IMR-90 (cell line): Measurements from ENCODE around the gene ATXN10. TPM values are rescaled to one million over a fixed set of nuclear protein-coding genes. Genes with fewer than 3 reads are reported as not detected.
A peak's percentile ranks its signal among the peaks of the same experiment; 100 is the strongest.

Source experiments
- ATAC-seq: fragments of 200-7000 bp; cut with Tn5 transposase; 2 replicates; pipeline ENCODE4 v1.9.1; 2020; ENCODE audit warnings: low read depth, mild to moderate bottlenecking, moderate library complexity
- BruUV-seq: library from RNA; stranded (reverse); fragments of 400-500 nt; replicated peaks from 2 replicates; lab custom pipeline; 2021; lab: Mats Ljungman, UMichigan
- CTCF ChIA-PET: fragments of 300-600 bp; formaldehyde crosslinking; extraction: SDS; loops from one replicate; lab custom pipeline; 2021; ENCODE audit warnings: antibody characterized with exemption; lab: Yijun Ruan, JAX
- POLR2A ChIA-PET: fragments of 300-600 bp; sonication (Branson Sonifier 250); formaldehyde crosslinking; loops from one replicate; lab custom pipeline; 2022; ENCODE audit warnings: antibody characterized with exemption; ENCODE audit not compliant: unreplicated experiment; lab: Charles Lee
- DNase-seq: peaks from one replicate; pipeline ENCODE4 v3.0.0; 2013
- H2AFZ ChIP-seq: replicated peaks from 2 replicates; pipeline ENCODE3; 2013; ENCODE audit warnings: low read length, mild to moderate bottlenecking; ENCODE audit not compliant: poor library complexity
- H2AK5ac ChIP-seq: 2 replicates; pipeline ENCODE4 v1.6.1; 2013; ENCODE audit warnings: low read depth, low read length, inconsistent platforms
- H2AK9ac ChIP-seq: replicated peaks from 2 replicates; pipeline ENCODE3; 2013; ENCODE audit warnings: mild to moderate bottlenecking, low read depth, low read length, moderate library complexity; ENCODE audit not compliant: poor library complexity
- H2BK120ac ChIP-seq: 2 replicates; pipeline ENCODE4 v1.6.1; 2013; ENCODE audit warnings: low read depth, low read length, inconsistent platforms
- H2BK15ac ChIP-seq: 3 replicates; pipeline ENCODE4 v1.6.1; 2013; ENCODE audit warnings: low read depth, low read length, inconsistent platforms
- H2BK20ac ChIP-seq: 2 replicates; pipeline ENCODE4 v1.6.1; 2013; ENCODE audit warnings: low read depth, mild to moderate bottlenecking, inconsistent platforms, low read length, moderate library complexity
- H2BK5ac ChIP-seq: 2 replicates; pipeline ENCODE4 v1.6.1; 2013; ENCODE audit warnings: mild to moderate bottlenecking, low read depth, low read length, inconsistent platforms; ENCODE audit not compliant: poor library complexity, severe bottlenecking
- H3K14ac ChIP-seq: replicated peaks from 2 replicates; pipeline ENCODE4 v1.6.1; 2013; ENCODE audit warnings: low read depth, low read length, inconsistent platforms
- H3K18ac ChIP-seq: 2 replicates; pipeline ENCODE4 v1.6.1; 2013; ENCODE audit warnings: low read depth, low read length, control low read depth
- H3K23ac ChIP-seq: 2 replicates; pipeline ENCODE4 v1.6.1; 2013; ENCODE audit warnings: low read depth, low read length, inconsistent platforms
- H3K27ac ChIP-seq: 2 replicates; pipeline ENCODE4 v1.5.1; 2013; ENCODE audit warnings: mild to moderate bottlenecking, control low read depth, low read length; ENCODE audit not compliant: insufficient read depth
- H3K27me3 ChIP-seq: 2 replicates; pipeline ENCODE4 v1.6.1; 2013; ENCODE audit warnings: low read length; ENCODE audit not compliant: control insufficient read depth, insufficient read depth
- H3K36me3 ChIP-seq: 2 replicates; pipeline ENCODE4 v1.6.1; 2013; ENCODE audit warnings: low read length, mixed read lengths; ENCODE audit not compliant: control insufficient read depth, insufficient read depth
- H3K4ac ChIP-seq: 2 replicates; pipeline ENCODE4 v1.6.1; 2013; ENCODE audit warnings: low read depth, low read length, inconsistent platforms
- H3K4me1 ChIP-seq: 2 replicates; pipeline ENCODE4 v1.6.1; 2013; ENCODE audit warnings: low read length, mixed read lengths; ENCODE audit not compliant: control insufficient read depth, insufficient read depth
- H3K4me2 ChIP-seq: 2 replicates; pipeline ENCODE4 v1.6.1; 2013; ENCODE audit warnings: low read depth, mild to moderate bottlenecking, control low read depth, low read length, moderate library complexity
- H3K4me3 ChIP-seq: 2 replicates; pipeline ENCODE4 v1.5.1; 2013; ENCODE audit warnings: low read depth, mild to moderate bottlenecking, control low read depth, low read length, moderate library complexity; ENCODE audit not compliant: insufficient read depth
- H3K56ac ChIP-seq: 2 replicates; pipeline ENCODE4 v1.6.1; 2013; ENCODE audit warnings: low read length, inconsistent platforms; ENCODE audit not compliant: insufficient read depth; ENCODE audit errors: extremely low read depth
- H3K79me1 ChIP-seq, 2 experiments: 2 replicates each; pipeline ENCODE4 v1.6.1; 2013; ENCODE audit warnings: low read length in 2 of 2, inconsistent platforms in 1 of 2, low read depth in 1 of 2
- H3K9ac ChIP-seq: 2 replicates; pipeline ENCODE4 v1.6.1; 2013; ENCODE audit warnings: low read depth, low read length, control low read depth
- H3K9me1 ChIP-seq: 2 replicates; pipeline ENCODE4 v1.6.1; 2013; ENCODE audit warnings: low read length, inconsistent platforms; ENCODE audit not compliant: insufficient read depth
- H3K9me3 ChIP-seq: 2 replicates; pipeline ENCODE4 v1.6.1; 2013; ENCODE audit warnings: low read length; ENCODE audit not compliant: control insufficient read depth, insufficient read depth
- H4K20me1 ChIP-seq: 2 replicates; pipeline ENCODE4 v1.6.1; 2013; ENCODE audit warnings: low read length, inconsistent platforms; ENCODE audit not compliant: insufficient read depth
- H4K5ac ChIP-seq: 2 replicates; pipeline ENCODE4 v1.6.1; 2013; ENCODE audit warnings: mild to moderate bottlenecking, low read depth, low read length, control low read depth
- H4K8ac ChIP-seq, 2 experiments: 2 replicates each; pipeline ENCODE4 v1.6.1; 2013; ENCODE audit warnings: low read depth in 2 of 2, low read length in 2 of 2, control low read depth in 1 of 2, inconsistent platforms in 1 of 2
- H4K91ac ChIP-seq: 2 replicates; pipeline ENCODE4 v1.6.1; 2013; ENCODE audit warnings: low read depth, low read length, inconsistent platforms; ENCODE audit not compliant: insufficient read depth
- BHLHE40 ChIP-seq: fragments of 150-350 bp; IDR thresholded peaks from 2 replicates; pipeline ENCODE4 v1.6.1; 2016; ENCODE audit warnings: mild to moderate bottlenecking, low read depth, low read length
- CEBPB ChIP-seq: IDR thresholded peaks from 2 replicates; pipeline ENCODE4 v1.6.1; 2012; ENCODE audit warnings: low read depth, low read length, improper control_type of control experiment
- CHD1 ChIP-seq: IDR thresholded peaks from 2 replicates; pipeline ENCODE4 v1.6.1; 2012; ENCODE audit warnings: low read depth, low read length, improper control_type of control experiment
- CTCF ChIP-seq: conservative IDR thresholded peaks from 2 replicates; pipeline ENCODE4 v1.5.1; 2012; ENCODE audit warnings: mild to moderate bottlenecking, low read depth, low read length, improper control_type of control experiment
- ELK1 ChIP-seq: fragments of 150-350 bp; IDR thresholded peaks from 2 replicates; pipeline ENCODE4 v1.6.1; 2016; ENCODE audit warnings: low read depth, mild to moderate bottlenecking, low read length, moderate library complexity, borderline replicate concordance
- FOS ChIP-seq: fragments of 150-350 bp; IDR thresholded peaks from 2 replicates; pipeline ENCODE4 v1.6.1; 2016; ENCODE audit warnings: low read depth, low read length
- MAFK ChIP-seq: IDR thresholded peaks from 2 replicates; pipeline ENCODE4 v1.6.1; 2012; ENCODE audit warnings: low read depth, low read length, improper control_type of control experiment
- MAZ ChIP-seq: IDR thresholded peaks from 2 replicates; pipeline ENCODE4 v1.6.1; 2012; ENCODE audit warnings: low read depth, mild to moderate bottlenecking, low read length, improper control_type of control experiment, moderate library complexity, borderline replicate concordance
- MXI1 ChIP-seq: IDR thresholded peaks from 2 replicates; pipeline ENCODE4 v1.6.1; 2012; ENCODE audit warnings: low read depth, mild to moderate bottlenecking, low read length, moderate library complexity, borderline replicate concordance
- NFE2L2 ChIP-seq: fragments of 150-350 bp; IDR thresholded peaks from 2 replicates; pipeline ENCODE4 v1.6.1; 2016; ENCODE audit warnings: low read depth, mild to moderate bottlenecking, low read length
- POLR2A ChIP-seq: IDR thresholded peaks from 2 replicates; pipeline ENCODE4 v1.6.1; 2012; ENCODE audit warnings: mild to moderate bottlenecking, low read depth, low read length
- RAD21 ChIP-seq: IDR thresholded peaks from 2 replicates; pipeline ENCODE4 v1.6.1; 2012; ENCODE audit warnings: low read length, improper control_type of control experiment
- RCOR1 ChIP-seq: IDR thresholded peaks from 2 replicates; pipeline ENCODE4 v1.6.1; 2012; ENCODE audit warnings: mild to moderate bottlenecking, low read length, improper control_type of control experiment; ENCODE audit not compliant: insufficient replicate concordance
- RFX5 ChIP-seq: IDR thresholded peaks from 2 replicates; pipeline ENCODE4 v1.8.0; 2012; ENCODE audit warnings: low read depth, mild to moderate bottlenecking, low read length, moderate library complexity
- SMC3 ChIP-seq: fragments of 150-350 bp; IDR thresholded peaks from 2 replicates; pipeline ENCODE4 v1.6.1; 2016; ENCODE audit warnings: low read depth, mild to moderate bottlenecking, antibody characterized with exemption, low read length, moderate library complexity
- USF2 ChIP-seq: fragments of 150-350 bp; IDR thresholded peaks from 2 replicates; pipeline ENCODE4 v1.6.1; 2017; ENCODE audit warnings: mild to moderate bottlenecking, antibody characterized with exemption, low read length, low read depth
- WGBS, 2 experiments: methylation state at CpG; one replicate each; pipeline versions ENCODE4 v1.1.5 to v1.1.7; 2013; ENCODE audit warnings: missing lambda C conversion rate in 2 of 2; ENCODE audit not compliant: insufficient read length in 1 of 2; ENCODE audit errors: extremely low coverage in 2 of 2; 5-methylcytosine and 5-hydroxymethylcytosine counted together
- dilution Hi-C: fragments of 300-500 bp; cut with HindIII; formaldehyde crosslinking; loops from one replicate; pipeline ENCODE4 v1.14.3; 2018; ENCODE audit warnings: low sequenced_read_pairs; ENCODE audit not compliant: unreplicated experiment
- in situ Hi-C: fragments of 300-500 bp; cut with MboI; formaldehyde crosslinking; loops from 3 replicates; pipeline ENCODE4 v1.14.3; 2019; ENCODE audit warnings: low sequenced_read_pairs, inconsistent platforms, mixed read lengths
- intact Hi-C: fragments of 100-400 bp; cut with micrococcal nuclease; formaldehyde crosslinking; loops from 2 replicates; pipeline ENCODE4 v1.10.0; 2022
- polyA plus RNA-seq, 3 experiments: library from polyadenylated mRNA; depleted of rRNA; stranded (reverse); fragments of >200 nt; gene quantifications; 2 replicates each; pipeline ENCODE4 v1.2.3, GENCODE V29; 2012; ENCODE audit warnings: low replicate concordance in 1 of 3
- total RNA-seq: library from RNA; depleted of rRNA; stranded (reverse); fragments of >200 nt; gene quantifications from 2 replicates; pipeline ENCODE4 v1.2.3, GENCODE V29; 2012

The ATXN10 gene
- total and polyA plus RNA-seq, 2 of the 4 experiments (the other 2 are of a cell fraction), result 116 to 231 TPM

- CTCF ChIA-PET, result no interaction called here
- no peak overlapping the region for H2BK120ac ChIP-seq
- ATAC-seq (peak; percentile 24; the same call in 1 of the 2 replicates), DNase-seq (peak; percentile 5)
- H3K23ac ChIP-seq, result no peak overlapping the region
- no peaks in the 10 kb centered on the region for H3K27me3 ChIP-seq
- H3K18ac ChIP-seq, result no peak overlapping the region
- no peak overlapping the region for H3K14ac ChIP-seq
- WGBS, 2 experiments, result no CpG with 5 or more reads among the region's 1 CpG
- no peak overlapping the region for H3K4ac ChIP-seq
- no TSS peak for BruUV-seq
- H2AK5ac ChIP-seq, result no peak overlapping the region
- no peak overlapping the region for H3K56ac ChIP-seq
- no peak overlapping the region for H4K8ac ChIP-seq
- intact Hi-C loops, result no loop called here
- POLR2A ChIA-PET, result no interaction called here
- no peak overlapping the region for H2BK20ac ChIP-seq
- H4K5ac ChIP-seq, result no peak overlapping the region
- no peak overlapping the region for H2BK15ac ChIP-seq
- H3K9me3 ChIP-seq, result no peaks in the 10 kb centered on the region
- no peak overlapping the region for H4K91ac ChIP-seq
- no peak overlapping the region for H3K9ac ChIP-seq
- H3K4me2 ChIP-seq, result peak overlapping the region; percentile 25; the same call in 1 of the 2 replicates
- H3K9me1 ChIP-seq, result peaks cover 29% of the 10 kb centered on the region
- H2AK9ac ChIP-seq, result no peak overlapping the region
- no peak overlapping the region for H2AFZ ChIP-seq
- in situ Hi-C loops, result no loop called here
- dilution Hi-C loops, result no loop called here
- peaks cover 31 to 65% of the 10 kb centered on the region in 2 experiments for H3K79me1 ChIP-seq
- peaks cover 17% of the 10 kb centered on the region for H3K4me1 ChIP-seq
- H4K20me1 ChIP-seq, result peaks cover 51% of the 10 kb centered on the region
- peaks cover 17% of the 10 kb centered on the region for H3K36me3 ChIP-seq
- H3K27ac ChIP-seq, result no peak overlapping the region
- H2BK5ac ChIP-seq, result no peak overlapping the region
- TF ChIP-seq CTCF, result no peak
- no peak for TF ChIP-seq CHD1
- TF ChIP-seq MXI1, result no peak
- no peak for TF ChIP-seq MAZ
- no peak for TF ChIP-seq CEBPB
- TF ChIP-seq BHLHE40, result no peak
- no peak for TF ChIP-seq RFX5
- TF ChIP-seq USF2, result no peak
- TF ChIP-seq POLR2A, result no peak
- TF ChIP-seq SMC3, result no peak
- TF ChIP-seq FOS, result no peak
- no peak for TF ChIP-seq RCOR1
- TF ChIP-seq MAFK, result no peak
- TF ChIP-seq RAD21, result no peak
- no peak for TF ChIP-seq ELK1
- no peak for TF ChIP-seq NFE2L2
- H3K4me3 ChIP-seq, result no peak overlapping the region
These were observed 84.9 kb downstream of the ATXN10 start for GRCh38 chr22:45756558-45756957.
